Left ventricle myocardium superior (tissue), 1 donor: ENCODE measurements around the gene APOL3. TPM values are rescaled to one million over a fixed set of nuclear protein-coding genes. Genes with fewer than 3 reads are reported as not detected.
"Not testable (repeated sequence)": the region's sequence is repeated elsewhere in the genome, so short reads cannot be mapped to it uniquely, and the experiment has no call there.

Source experiments
- ATAC-seq: fragments of 200-7000 bp; cut with Tn5 transposase; one replicate; pipeline ENCODE4 v1.9.1; 2020; ENCODE audit warnings: mild to moderate bottlenecking, moderate library complexity
- DNase-seq: peaks from one replicate; pipeline ENCODE4 v3.0.0-alpha.2; 2020
- intact Hi-C: fragments of 100-400 bp; cut with micrococcal nuclease; formaldehyde crosslinking; loops from one replicate; pipeline ENCODE4 v1.11.0; 2022
- total RNA-seq: library from RNA; stranded (reverse); fragmentation: NEBNext Ultra II Directional; extraction: Animal tissue kit (Norgen Biotek cat#: 25700); gene quantifications from one replicate; pipeline ENCODE4 v1.2.1, GENCODE V29; 2021
- donor health status: DM: no; HTN: yes; CAD: no; lungs with severe emphysema.

The APOL3 gene
- total RNA-seq, 1 donor from 2014 or later = 29.5 TPM

DNA sequence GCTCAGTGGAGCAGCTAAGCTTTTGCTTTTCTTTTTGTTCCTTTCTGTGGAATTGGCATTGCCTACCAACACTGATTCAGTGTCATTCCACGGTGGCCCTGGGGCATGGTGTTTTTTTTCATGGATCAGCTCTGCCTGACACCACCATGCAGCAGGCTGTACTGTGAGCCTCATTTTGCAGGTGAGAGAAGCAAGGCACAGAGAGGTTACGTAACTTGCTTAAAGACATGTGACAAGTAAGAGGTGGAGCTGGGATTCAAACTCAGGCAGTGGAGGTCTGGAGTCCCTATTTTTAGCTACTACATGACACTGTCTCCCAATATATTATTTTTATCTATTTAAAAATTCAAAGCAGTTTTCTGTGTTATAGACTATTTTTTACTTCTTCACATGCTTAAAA is 44.4 kb downstream of the APOL3 start:
- ATAC-seq (no peak), DNase-seq (no peak)
- intact Hi-C loops = no loop called here

DNA sequence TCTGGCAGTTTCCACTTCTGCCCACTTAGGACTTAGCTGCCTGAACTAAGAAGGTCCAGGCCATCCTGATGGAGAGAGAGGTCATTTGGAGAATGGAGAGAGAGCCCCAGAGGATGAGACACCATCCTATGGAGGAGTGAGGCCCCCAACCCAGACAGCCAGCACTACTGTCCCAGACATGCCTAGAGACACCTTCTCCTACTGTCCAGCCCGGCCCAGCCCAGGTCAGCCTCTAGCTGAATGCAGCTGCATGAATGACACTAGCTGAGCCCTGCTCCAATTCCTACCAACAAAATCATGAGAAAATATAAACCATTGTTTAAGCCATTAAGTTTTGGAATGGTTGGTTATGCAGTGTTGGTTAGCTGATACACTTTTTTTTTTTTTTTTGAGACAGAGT is 47.4 kb downstream of the APOL3 start:
- intact Hi-C loops = no loop called here
- no peak for DNase-seq
- ATAC-seq = no peak

DNA sequence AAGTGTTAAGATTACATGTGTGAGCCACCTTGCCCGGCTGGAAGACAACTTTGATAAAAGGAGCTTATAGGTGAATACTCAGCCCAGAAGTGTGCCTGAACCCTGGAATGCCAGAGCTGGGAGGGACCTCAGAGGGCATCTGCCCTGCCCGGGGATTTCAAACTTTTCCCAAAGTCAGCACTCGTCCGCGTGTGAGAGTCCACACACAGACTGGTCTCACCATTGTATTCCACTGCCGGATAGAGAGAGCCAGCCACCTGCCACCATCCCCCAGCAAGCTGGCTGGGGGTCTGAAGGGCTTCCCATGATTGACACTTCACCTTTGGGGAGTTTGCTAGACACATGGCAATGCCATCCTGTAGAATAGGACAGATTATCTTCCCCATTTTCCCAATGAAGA is 49.2 kb downstream of the APOL3 start:
- DNase-seq (no peak), ATAC-seq (no peak)
- intact Hi-C loops = no loop called here

DNA sequence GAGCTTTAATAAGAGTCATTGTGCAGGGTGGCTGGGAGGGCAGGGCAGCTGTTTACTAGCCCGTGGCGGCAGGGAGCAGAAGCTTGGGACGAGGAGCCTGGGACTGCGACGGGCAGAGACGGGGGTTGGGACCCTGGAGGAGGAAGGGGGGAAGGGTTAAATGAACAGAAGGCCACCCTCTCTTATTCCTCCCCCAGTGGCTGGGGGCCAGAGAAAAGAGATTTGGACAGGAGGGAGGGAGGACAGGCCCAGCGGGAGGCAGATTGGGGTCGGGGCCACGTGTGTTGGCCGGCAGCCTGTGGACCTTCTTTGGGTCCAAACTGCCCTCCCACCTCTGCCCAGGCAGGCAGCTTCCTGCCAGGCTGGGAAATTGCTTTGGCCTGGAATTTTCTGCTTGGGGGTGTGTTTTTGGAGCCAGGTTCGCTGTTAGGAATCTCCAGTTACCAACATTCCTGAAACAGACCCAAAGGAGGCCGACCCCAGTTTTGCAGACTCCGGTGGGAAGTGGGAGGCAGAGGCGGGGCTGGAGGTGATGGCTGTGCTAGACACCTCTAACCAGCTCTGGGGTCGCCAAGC is 50.2 kb downstream of the APOL3 start:
- ATAC-seq = no peak
- intact Hi-C loops = no loop called here
- DNase-seq = no peak

DNA sequence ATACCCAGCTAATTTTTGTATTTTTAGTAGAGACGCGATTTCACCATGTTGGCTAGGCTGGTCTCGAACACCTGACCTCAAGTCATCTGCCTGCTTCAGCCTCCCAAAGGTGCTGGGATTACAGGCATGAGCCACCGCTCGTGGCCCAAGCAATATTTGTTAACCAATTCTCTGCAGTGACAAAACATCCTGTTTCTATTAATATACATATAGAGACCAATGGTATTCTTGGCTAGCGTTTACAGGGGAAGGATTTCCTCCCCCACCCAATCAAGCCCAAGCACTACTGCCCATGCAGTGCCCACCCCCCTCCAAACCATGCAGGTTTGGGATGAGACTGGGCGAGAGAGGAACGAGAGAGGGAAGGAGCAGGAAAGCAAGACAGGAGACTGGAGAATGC is 53.1 kb downstream of the APOL3 start:
- ATAC-seq (no peak), DNase-seq (no peak)
- intact Hi-C loops = no loop called here

DNA sequence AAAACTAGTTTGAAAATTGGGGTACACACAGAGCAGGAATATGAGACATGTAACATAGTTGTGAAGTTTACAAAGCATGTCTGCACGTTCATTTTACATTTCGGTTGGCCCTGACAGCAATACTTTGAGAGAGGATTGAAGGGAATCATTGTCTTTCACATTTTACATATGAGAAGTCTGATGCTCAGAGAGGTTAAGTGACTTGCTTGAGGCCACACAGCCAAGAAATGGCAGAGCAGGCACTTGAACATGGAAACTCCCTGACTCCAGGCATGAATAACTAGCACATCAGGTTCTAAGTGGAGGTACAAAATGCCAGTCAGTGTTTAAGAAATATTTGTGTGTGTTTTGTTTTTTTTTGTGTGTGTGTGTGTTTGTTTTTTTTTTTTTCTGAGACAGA is 53.6 kb downstream of the APOL3 start:
- intact Hi-C loops = no loop called here
- ATAC-seq (no peak), DNase-seq (no peak)

DNA sequence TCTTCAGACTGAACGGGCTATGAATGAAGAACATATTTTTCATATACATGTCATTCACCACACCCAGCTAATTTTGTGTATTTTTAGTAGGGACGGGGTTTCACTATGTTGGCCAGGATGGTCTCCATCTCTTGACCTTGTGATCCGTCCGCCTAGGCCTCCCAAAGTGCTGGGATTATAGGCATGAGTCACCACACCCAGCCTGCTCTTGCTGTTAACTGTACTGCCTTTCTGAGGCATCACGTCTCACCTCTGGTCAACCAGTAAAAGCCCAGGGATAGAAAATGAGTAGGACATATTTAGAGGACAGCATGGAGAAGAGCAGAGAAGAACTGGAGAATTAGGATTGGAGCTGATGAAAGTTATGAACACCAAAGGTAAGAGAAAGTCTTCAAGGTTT is 55.6 kb downstream of the APOL3 start:
- no peak for DNase-seq
- intact Hi-C loops = no loop called here
- ATAC-seq = no peak

DNA sequence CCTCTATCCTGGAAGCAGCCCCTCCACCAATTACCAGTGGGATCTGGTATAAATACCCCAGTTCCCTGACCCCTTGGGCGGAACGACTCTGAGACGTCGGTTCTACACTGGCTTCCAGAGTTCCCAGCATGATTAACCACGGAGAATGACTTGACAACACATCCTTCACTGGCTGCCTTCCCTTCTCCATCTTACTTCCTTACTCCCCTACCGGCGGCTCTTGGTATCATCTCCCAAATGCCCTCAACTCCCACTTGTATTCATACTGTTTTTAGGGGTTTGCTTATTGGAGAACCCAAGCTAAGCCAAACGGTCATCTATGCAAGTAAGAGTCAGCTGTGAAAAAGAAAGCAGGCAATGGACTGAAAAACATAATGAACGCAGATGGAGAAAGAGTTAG is 56.1 kb downstream of the APOL3 start:
- DNase-seq = no peak
- intact Hi-C loops = no loop called here

DNA sequence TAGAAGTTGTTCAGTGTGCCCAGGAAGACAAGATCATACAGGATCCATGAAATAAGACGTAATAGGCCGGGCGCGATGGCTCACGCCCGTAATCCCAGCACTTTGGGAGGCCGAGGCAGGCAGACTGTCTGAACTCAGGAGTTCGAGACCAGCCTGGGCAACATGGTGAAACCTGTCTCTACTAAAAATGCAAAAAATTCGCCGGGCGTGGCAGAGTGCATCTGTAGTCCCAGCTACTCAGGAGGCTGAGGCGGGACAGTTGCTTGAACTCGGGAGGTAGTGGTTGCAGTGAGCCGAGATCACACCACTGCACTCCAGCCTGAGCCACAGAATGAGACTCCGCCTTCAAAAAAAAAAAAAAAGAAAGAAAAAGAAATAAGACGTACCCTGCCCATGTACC is 56.7 kb downstream of the APOL3 start:
- intact Hi-C loops = no loop called here

More for the DNA sequence above, 56.1 kb downstream of the APOL3 start:
- ATAC-seq = no peak

DNA sequence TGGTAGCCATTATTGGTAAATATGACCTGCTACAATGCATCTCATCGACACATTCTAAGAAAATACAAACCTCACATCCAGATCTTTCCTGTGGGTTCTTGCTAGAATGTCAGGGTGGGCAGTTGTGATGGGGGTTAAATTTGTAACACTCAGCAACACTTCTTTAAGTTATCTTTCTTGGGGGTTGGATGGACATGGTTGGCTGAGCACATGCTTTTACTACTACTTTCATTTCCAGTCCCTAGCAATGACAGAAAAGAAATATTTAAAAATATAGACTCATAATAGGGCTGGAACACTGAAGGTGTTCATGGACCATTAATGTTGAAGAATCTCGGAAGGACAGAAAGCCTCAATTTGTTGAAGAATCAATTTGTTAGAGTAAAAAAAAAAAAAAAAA is 57.6 kb downstream of the APOL3 start:
- intact Hi-C loops = no loop called here
- no peak for DNase-seq
- no peak for ATAC-seq

More for the DNA sequence above, 56.7 kb downstream of the APOL3 start:
- ATAC-seq (no peak), DNase-seq (no peak)

DNA sequence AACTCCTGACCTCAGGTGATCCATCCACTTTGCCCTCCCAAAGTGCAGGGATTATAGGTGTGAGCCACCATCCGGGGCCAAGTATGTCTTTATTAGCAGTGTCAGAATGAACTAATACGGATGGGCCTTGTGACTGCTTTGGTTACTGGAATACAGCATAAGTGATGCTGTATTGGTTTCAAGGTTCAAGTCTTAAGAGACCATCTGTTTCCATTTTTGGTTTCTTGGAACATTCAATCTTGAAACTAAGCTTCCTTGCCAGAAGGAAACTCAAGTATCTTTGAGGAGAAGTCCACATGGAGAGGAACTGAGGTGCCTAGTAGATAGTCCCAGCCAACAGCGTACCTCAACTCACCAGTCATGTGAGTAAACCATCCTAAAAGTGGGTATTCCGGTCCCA is 58.8 kb downstream of the APOL3 start:
- no peak for DNase-seq
- intact Hi-C loops = no loop called here
- ATAC-seq = no peak

DNA sequence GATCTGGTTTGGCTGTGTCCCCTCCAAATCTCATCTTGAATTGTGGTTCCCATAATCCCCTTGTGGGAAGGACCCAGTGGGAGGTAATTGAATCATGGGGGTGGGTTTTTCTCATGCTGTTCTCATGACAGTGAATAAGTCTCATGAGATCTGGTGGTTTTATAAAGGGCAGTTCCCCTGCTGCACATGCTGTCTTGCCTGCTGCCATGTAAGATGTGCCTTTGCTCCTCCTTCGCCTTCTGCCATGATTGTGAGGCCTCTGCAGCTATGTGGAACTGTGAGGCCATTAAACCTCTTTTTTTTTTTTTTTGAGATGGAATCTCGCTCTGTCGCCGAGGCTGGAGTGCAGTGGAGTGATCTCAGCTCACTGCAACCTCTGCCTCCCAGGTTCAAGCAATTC is 59.6 kb downstream of the APOL3 start:
- ATAC-seq, DNase-seq, intact Hi-C loops: not testable (repeated sequence)

DNA sequence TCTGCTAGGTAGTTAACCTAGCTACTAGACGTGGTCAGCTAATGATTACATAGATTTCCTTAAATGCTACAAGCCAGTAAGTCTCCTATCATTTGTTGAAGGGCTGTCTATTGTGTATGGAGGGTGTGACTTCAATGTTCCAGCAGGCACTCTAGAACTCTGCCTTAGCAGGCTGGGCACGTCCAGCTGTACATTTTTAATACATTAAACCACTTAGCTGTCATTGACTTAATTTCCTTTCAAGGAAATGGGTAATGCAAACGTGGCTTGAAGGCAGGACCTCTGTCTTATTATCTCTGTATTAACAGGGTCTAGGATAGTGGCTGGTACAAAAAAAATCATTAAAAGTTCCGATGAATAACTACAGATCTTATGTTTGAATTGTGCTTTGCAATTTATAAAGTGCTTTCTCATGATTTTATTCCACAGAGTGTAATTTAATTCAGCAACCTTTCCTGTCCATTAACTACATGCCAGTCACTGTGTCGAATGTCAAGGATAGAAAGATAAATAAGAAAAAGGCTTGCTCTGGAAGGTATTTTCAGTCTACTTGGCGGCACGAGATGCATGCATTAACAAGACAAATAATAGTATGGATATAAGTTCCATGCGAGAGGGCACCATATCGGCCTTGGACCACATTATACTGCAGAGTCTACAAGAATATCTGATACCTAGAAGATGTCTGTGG is 60.3 kb downstream of the APOL3 start:
- ATAC-seq = no peak
- intact Hi-C loops = no loop called here
- no peak for DNase-seq

DNA sequence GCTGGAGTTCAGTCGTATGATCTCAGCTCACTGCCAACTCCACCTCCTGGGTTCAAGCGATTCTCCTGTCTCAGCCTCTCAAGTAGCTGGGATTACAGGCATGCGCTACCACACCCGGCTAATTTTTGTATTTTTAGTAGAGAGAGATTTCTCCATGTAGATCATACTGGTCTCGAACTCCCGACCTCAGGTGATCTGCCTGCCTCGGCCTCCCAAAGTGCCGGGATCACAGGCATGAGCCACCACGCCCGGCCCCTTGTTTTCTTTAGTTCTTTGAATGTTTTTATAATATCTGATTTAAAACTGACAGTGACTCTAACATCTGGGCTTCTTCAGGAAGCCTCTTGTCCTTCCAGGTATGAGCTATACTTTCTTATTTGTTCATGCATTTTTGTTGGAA is 61.0 kb downstream of the APOL3 start:
- intact Hi-C loops, DNase-seq: not testable (repeated sequence)

DNA sequence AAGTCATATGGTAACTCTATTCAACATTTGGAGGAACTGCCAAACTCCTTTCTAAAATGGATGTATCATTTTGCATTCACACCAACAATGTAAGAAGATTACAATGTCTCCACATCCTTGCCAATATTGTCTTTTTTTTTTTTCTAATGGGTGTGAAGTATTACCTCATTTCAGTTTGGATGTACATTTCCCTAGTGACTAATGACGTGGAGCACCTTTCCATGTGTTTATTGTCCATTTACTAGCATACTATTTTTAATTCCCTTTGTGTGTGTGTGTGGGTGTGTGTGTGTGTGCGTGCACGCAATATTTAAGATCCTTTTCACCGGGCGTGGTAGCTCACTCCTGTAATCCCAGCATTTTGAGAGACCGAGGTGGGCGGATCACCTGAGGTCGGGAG is 62.7 kb downstream of the APOL3 start:
- intact Hi-C loops = no loop called here
- DNase-seq = no peak
- ATAC-seq = no peak

More for the DNA sequence above, 61.0 kb downstream of the APOL3 start:
- not testable (repeated sequence) for ATAC-seq

DNA sequence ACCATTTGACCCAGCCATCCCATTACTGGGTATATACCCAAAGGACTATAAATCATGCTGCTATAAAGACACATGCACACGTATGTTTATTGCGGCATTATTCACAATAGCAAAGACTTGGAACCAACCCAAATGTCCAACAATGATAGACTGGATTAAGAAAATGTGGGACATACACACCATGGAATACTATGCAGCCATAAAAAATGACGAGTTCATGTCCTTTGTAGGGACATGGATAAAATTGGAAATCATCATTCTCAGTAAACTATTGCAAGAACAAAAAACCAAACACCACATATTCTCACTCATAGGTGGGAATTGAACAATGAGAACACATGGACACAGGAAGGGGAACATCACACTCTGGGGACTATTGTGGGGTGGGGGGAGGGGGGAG is 69.8 kb downstream of the APOL3 start:
- intact Hi-C loops, ATAC-seq, DNase-seq: not testable (repeated sequence)

Other genes starting within 250 kb of the APOL3 start
- 76.7 TPM for gene RBFOX2, start 131.9 kb downstream of the APOL3 start, total RNA-seq
- gene APOL4, start 41.1 kb upstream of the APOL3 start, total RNA-seq = 3.8 TPM
- 56.7 TPM for gene APOL2, start 78.8 kb upstream of the APOL3 start, total RNA-seq
- gene APOL1, start 92.4 kb upstream of the APOL3 start, total RNA-seq = 17.6 TPM
- 161 TPM for gene MYH9, start 227.2 kb upstream of the APOL3 start, total RNA-seq